Dermis microvascular lymphatic vessel endothelial cell (primary cell): ENCODE results near the gene CDY2A. TPM values are rescaled to one million over a fixed set of nuclear protein-coding genes. Genes with fewer than 3 reads are reported as not detected.
"Not testable (repeated sequence)": the region's sequence is repeated elsewhere in the genome, so short reads cannot be mapped to it uniquely, and the experiment has no call there.

Experiments
- DNase-seq, 2 donors: peaks; one replicate each; pipeline versions ENCODE4 v3.0.0 to v3.0.0-alpha.2; 2010; ENCODE audit warnings: low read depth in 2 of 2
- total RNA-seq: library from RNA; depleted of rRNA; stranded (reverse); fragments of >200 nt; gene quantifications from 2 replicates; pipeline ENCODE4 v1.2.1, GENCODE V29; 2014

CDY2A gene, protein sequence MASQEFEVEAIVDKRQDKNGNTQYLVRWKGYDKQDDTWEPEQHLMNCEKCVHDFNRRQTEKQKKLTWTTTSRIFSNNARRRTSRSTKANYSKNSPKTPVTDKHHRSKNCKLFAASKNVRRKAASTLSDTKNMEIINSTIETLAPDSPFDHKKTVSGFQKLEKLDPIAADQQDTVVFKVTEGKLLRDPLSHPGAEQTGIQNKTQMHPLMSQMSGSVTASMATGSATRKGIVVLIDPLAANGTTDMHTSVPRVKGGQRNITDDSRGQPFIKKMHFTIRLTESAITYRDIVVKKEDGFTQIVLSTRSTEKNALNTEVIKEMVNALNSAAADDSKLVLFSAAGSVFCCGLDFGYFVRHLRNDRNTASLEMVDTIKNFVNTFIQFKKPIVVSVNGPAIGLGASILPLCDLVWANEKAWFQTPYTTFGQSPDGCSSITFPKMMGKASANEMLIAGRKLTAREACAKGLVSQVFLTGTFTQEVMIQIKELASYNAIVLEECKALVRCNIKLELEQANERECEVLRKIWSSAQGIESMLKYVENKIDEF
- not detected in 2 replicates for total RNA-seq

DNA sequence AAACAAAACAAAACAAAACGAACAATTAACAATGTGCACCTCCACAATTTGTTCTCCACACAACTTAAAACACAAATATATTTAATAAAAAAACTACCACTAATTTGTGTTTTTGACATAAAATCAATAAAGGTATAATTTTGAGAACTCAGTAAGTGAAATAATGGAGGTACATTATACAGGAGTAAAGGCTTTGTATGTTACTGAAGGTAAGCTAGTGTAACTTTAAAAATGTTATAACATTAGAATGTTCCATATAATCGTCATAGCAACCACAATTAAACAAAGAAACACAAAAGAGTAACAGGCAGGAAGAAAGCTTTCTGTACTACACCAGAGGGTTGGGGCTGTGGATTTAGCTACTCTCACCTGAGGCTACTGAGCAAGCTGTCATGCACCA, at the start of gene CDY2A:
Gene CDY2A, plus strand, starts transcription at position 301 of the 400 bp plus-strand sequence. CDS start 328 bp downstream, outside the sequence.
- DNase-seq = not testable (repeated sequence)

DNA sequence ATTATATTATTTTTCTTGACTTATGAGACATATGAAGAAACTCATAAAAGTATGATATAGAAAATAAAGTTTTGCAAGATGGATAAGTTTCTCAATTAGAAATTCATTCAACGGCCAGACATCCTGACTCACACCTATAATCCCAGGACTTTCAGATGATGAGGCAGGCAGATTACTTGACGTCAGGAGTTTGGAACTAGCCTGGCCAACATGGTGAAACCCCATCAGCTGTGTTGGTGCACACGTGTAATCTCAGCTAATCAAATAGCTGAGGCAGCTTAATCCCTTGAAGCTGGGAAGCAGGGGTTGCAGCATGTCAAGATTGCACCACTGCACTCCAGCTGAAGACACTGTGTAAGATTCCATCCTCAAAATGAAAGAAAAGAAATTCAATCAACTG, 28.0 kb upstream of the CDY2A start:
- not testable (repeated sequence) for DNase-seq

DNA sequence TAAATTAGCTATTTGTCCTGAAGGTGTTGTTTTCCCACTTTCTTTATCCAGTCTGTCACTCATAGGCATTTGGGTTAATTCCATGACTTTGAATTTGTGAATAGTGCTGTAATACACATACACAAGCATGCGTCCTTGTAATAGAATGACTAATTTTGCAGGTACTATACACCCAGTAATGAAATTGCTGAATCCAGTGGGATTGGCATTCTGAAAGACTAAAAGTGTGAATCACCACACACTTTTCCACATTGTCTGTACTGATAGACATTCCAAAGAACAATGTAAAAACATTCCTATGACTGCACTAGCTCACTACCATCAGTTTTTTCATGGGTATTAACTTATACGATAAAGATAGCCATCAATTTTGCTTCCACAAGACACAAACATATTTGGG, 27.3 kb upstream of the CDY2A start:
- DNase-seq = not testable (repeated sequence)

DNA sequence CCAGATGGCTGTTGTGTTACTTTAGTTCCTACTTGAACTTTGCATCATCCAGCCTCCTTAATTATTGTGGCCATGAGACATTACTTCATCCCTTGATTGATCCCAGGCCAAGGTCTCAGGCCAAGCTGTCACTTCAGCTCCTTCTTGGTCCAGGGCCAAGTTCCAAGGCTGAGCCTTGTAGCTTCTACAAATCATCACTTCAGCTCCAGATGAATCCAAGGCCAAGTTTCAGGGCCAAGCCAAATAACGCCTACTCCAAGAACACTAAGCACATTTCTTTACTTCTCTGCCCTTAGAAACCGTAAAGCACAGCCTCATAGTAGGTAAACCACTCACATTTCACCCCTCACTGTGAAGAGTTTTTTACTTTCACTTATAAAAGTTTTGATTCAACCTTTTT, 1.7 kb upstream of the CDY2A start:
- not testable (repeated sequence) for DNase-seq

DNA sequence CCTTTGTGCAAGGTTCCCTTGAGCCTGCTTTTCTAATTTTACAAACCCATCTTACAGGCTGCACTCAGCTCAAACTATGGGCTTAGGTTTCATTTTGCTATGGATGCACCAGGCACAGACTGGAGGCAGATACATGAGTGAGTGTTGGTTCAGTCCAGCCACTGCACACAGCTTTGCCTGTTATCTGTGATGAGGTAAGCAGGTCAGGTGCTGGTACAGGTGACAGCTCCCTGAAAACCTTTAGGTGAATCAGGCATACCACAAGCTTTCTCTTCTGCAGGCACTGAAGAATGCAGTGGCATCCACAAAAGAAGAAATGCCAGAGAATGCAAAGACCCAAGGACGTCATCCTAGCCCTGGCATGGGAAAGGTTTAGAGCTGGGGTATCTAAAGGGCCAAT, 3.3 kb downstream of the CDY2A start:
- not testable (repeated sequence) for DNase-seq

DNA sequence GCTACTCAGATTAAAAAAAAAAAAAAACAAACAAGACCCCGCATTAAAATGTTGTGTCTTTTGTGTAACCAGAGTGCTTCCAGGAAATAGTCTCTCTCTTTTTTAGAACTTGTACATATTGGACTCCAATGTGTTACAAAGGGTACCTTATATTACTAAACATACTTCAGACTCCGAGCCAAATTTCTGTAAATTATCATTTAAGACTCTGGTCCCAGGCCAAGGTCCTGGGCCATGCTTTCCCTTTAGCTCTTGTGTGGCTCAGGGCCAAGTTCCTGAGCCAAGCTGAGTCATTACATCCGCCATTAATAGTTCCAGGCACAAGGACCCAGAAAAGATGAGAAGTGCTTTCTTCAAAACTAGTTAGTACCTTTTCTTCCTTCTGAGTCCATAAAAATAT, 4.6 kb downstream of the CDY2A start:
- DNase-seq = not testable (repeated sequence)

DNA sequence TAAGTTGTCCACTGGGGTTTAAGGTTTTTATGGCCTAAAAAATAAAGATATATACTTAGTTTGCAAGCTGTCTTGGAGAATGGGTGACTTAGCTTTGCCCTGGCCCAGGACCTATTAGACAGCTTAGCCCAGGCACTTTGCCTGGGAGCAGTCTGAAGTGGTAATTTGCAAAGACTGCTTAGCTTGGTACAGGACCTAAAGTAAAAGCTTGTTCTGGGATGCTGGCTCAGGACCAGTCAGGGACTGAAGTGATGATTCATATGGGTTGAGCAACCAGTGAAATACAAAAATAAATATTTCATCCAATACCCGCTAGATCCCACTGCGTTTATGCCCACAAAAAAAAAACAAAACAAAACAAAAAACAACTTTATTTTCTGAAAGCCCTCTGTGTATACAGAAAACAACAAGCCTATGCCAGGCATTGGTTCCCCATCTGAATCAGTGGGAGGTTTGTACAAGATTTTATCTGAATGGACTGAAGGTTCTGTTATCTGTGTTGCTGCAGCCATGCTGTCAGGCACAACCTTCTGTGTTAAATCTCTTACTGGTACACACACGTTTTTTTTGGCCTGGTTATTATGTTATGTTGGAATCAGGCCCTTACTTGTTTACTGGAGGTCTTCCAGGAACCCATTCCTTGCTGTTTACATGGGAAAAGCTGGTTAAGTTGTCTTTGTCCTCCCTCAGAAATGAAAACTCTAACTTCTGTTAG, 8.7 kb downstream of the CDY2A start:
- DNase-seq = not testable (repeated sequence)

DNA sequence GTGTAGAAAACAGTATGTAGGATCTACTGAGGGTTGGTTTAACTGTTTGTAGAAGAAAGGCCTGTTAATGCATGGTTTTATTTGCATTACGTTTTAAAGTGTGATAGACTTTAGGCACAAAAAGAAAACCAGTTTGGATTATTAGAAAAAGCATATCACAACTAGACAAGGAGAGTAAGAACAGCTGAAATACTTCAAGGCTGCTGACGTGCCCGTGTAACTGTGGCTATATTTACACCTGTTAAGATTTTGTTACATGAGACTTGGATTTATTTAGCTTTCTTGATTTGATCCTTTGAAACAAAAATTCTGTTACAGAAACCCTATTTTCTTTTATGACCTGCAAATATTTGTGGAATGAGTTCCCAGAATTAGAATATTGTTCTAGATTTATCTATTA, 9.3 kb downstream of the CDY2A start:
- not testable (repeated sequence) for DNase-seq

DNA sequence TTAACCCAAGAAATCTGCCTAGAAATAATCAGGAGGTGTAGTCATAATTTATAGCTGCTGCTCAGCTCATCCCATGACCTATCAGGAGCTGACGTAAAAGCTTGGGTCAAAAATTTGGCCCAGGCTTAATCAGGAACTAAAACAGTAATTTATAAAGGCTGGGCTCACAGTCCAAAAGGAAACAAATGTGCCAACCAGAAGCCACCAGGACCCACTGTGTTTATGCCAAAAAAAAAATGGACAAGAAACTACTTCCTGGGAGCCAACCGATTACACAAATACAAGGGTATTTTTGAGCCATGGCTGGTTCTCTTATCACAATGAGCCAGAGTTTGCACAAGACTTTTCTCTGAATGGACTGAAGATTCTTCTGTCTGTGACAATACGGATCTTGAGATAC, 19.4 kb downstream of the CDY2A start:
- DNase-seq = not testable (repeated sequence)

DNA sequence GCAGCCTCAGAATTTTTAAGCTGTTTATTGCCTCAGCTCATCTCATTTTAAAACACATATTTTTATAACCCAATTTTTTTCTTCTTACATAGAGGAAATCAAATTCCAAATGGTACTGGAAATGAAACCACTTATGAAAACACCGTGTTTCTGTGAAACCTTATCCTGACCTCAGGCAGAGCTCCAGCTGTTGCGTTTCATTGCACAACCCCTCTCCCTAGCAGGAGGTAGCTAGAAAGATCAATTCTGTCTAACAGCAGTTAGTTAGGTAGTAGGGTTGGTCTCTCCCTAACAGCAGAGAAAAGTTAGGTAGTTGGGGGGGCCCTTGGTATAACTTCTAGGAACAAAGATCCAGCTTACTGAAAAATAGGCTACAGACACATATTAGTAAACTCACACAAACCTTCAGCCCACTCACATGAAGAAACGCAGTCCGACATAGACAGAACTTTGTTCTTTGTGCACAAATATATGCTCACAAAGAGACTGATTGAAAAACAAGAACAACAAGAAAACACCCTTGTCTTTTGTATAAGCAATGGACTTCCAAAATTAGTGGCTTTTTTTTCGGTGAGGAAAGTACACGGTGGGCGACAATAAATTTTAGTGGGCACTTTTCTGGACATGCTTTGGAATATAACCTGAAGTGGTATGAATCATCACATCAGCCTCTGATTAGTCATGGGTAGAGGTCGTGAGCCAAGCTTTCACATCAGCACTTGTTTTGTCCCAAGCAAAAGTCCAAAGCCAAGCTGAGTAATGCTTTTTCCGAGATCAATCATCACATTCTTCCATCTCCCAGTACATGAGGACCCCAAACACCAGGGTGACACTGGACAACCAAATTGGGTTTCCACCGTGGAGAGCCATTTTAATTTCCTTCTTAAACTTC, 22.8 kb downstream of the CDY2A start:
- DNase-seq = not testable (repeated sequence)

DNA sequence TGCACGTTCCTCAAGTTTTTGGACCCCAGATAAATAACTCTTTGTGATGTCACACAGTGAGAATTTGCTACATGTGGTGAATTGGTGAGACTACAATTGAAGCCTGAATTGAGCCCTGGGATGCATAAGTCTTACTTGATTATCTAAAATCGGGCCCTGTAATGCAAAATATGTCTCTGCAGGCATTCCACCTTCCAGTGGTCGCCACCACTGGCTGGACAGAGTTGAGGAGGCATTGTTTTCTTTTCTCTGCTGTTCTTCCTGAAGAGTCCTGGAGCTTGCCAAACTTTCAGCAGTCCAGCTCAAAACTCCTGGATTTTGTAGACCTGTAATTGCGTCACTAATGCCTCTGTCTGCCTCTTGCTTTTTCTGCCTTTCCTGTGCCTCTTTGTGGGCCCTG, 23.5 kb downstream of the CDY2A start:
- not testable (repeated sequence) for DNase-seq

DNA sequence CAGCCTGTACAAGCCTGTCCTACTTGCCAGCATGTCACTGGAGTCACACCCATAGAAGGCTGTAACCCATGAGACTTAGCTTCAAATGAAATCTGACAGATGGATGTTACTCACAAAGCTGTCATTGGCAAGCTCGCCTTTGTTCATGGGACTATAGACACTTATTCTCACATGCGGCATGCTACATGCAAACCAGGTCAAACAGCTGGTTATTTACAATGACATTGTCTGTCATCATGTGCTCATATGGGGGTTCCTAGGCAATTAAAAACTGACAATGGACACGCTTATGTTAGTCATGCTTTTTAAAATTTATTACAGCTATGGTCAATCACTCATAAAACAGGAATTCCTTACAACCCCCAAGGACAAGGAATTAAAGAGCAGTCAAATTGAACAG, 30.9 kb downstream of the CDY2A start:
- DNase-seq = not testable (repeated sequence)

DNA sequence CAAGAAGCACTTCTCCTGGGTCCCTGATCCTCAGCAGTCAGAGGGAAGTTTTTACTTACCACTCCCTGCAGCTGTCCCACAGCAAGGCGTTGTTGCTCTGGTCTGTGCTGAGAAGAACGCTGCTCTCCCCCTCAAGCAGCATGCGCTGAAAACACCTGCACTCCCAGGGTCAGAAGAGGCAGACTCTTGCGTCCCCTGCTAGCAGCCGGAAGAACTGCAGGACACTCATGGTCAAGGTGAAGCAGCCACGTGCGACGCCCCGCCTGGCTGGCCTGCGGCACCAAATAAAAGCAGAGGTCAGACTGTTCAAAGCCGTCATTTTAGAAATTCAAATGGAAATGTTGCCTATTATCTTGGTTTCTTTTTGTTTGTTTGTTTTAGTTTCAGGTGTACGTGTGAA, 47.9 kb downstream of the CDY2A start:
- DNase-seq = not testable (repeated sequence)

Other genes starting within 250 kb of the CDY2A start
- gene CDY2B, start 145.6 kb upstream of the CDY2A start, total RNA-seq = not detected in 2 replicates